HG03521 (cell line): ENCODE measurements around the gene B3GNT4.
"Not testable (repeated sequence)": the region's sequence is repeated elsewhere in the genome, so short reads cannot be mapped to it uniquely, and the experiment has no call there.

Experiments used
- ATAC-seq: cut with Tn5 transposase; IDR thresholded peaks from one replicate; pipeline ENCODE4 v1.9.1; 2021; ENCODE audit warnings: mild to moderate bottlenecking, moderate library complexity; ENCODE audit not compliant: unreplicated experiment

B3GNT4 gene

GRCh38 chr12:122187466-122187865 lies 16.0 kb upstream of the B3GNT4 start:
- ATAC-seq = no peak

GRCh38 chr12:122189626-122190475 lies 13.7 kb upstream of the B3GNT4 start:
- no peak for ATAC-seq

GRCh38 chr12:122190842-122191668 lies 12.5 kb upstream of the B3GNT4 start:
- ATAC-seq = no peak

GRCh38 chr12:122192441-122192840 lies 11.1 kb upstream of the B3GNT4 start:
- no peak for ATAC-seq

GRCh38 chr12:122194804-122195203 lies 8.7 kb upstream of the B3GNT4 start:
- no peak for ATAC-seq

GRCh38 chr12:122195405-122195804 lies 8.1 kb upstream of the B3GNT4 start:
- no peak for ATAC-seq

- no peak for ATAC-seq
Measured at GRCh38 chr12:122197612-122197966, 5.9 kb upstream of the B3GNT4 start.

- no peak for ATAC-seq
Measured at GRCh38 chr12:122199484-122200355, 3.8 kb upstream of the B3GNT4 start.

GRCh38 chr12:122200541-122201175 lies 2.9 kb upstream of the B3GNT4 start:
- no peak for ATAC-seq

- ATAC-seq = no peak
Measured at GRCh38 chr12:122201381-122201780, 2.1 kb upstream of the B3GNT4 start.

GRCh38 chr12:122202017-122202416 lies 1.5 kb upstream of the B3GNT4 start:
- no peak for ATAC-seq

- ATAC-seq = not testable (repeated sequence)
Measured at GRCh38 chr12:122202811-122203210, 698 bp upstream of the B3GNT4 start.

GRCh38 chr12:122204167-122205052 lies 901 bp downstream of the B3GNT4 start:
- ATAC-seq = no peak

GRCh38 chr12:122205053-122205925 lies 1.8 kb downstream of the B3GNT4 start:
- ATAC-seq = no peak

- ATAC-seq = no peak
Measured at GRCh38 chr12:122206111-122206881, 2.8 kb downstream of the B3GNT4 start.

GRCh38 chr12:122206976-122207375 lies 3.5 kb downstream of the B3GNT4 start:
- ATAC-seq = no peak

- no peak for ATAC-seq
Measured at GRCh38 chr12:122207391-122207790, 3.9 kb downstream of the B3GNT4 start.
